HG03521 (cell line): ENCODE measurements around the gene TSPAN17.
"Not testable (repeated sequence)": the region's sequence is repeated elsewhere in the genome, so short reads cannot be mapped to it uniquely, and the experiment has no call there.

Experiments used
- ATAC-seq: cut with Tn5 transposase; IDR thresholded peaks from one replicate; pipeline ENCODE4 v1.9.1; 2021; ENCODE audit warnings: mild to moderate bottlenecking, moderate library complexity; ENCODE audit not compliant: unreplicated experiment

The TSPAN17 gene

GRCh38 chr5:176647030-176647842, at the start of gene TSPAN17:
TSS of gene TSPAN17 (plus strand) at chr5:176647484. CDS start at chr5:176647616, 132 bp downstream.
- ATAC-seq: peak; percentile 96

- not testable (repeated sequence) for ATAC-seq
Observed at GRCh38 chr5:176599749-176600430, 47.4 kb upstream of the TSPAN17 start.

- no peak for ATAC-seq
Observed at GRCh38 chr5:176601901-176602482, 45.3 kb upstream of the TSPAN17 start.

- no peak for ATAC-seq
Observed at GRCh38 chr5:176603091-176603490, 44.2 kb upstream of the TSPAN17 start.

GRCh38 chr5:176606032-176606431, 41.3 kb upstream of the TSPAN17 start:
- ATAC-seq: no peak

- no peak for ATAC-seq
Observed at GRCh38 chr5:176606875-176607274, 40.4 kb upstream of the TSPAN17 start.

- ATAC-seq: no peak
Observed at GRCh38 chr5:176608142-176608705, 39.1 kb upstream of the TSPAN17 start.

GRCh38 chr5:176608937-176609723, 38.2 kb upstream of the TSPAN17 start:
- peak; percentile 10 for ATAC-seq

- peak; percentile 80 for ATAC-seq
Observed at GRCh38 chr5:176609724-176610434, 37.4 kb upstream of the TSPAN17 start, which contains the start of gene GPRIN1. TSS of gene GPRIN1 (minus strand) at chr5:176610156. CDS start at chr5:176599834, 10,322 bp downstream.

GRCh38 chr5:176610435-176610773, 36.9 kb upstream of the TSPAN17 start:
- ATAC-seq: no peak

- no peak for ATAC-seq
Observed at GRCh38 chr5:176611435-176611834, 35.8 kb upstream of the TSPAN17 start.

- ATAC-seq: no peak
Observed at GRCh38 chr5:176612008-176612407, 35.3 kb upstream of the TSPAN17 start.

- ATAC-seq: no peak
Observed at GRCh38 chr5:176612855-176613254, 34.4 kb upstream of the TSPAN17 start.

- no peak for ATAC-seq
Observed at GRCh38 chr5:176614805-176615478, 32.3 kb upstream of the TSPAN17 start.

- ATAC-seq: no peak
Observed at GRCh38 chr5:176616511-176616910, 30.8 kb upstream of the TSPAN17 start.

GRCh38 chr5:176618783-176619182, 28.5 kb upstream of the TSPAN17 start:
- no peak for ATAC-seq

- ATAC-seq: peak; percentile 58
Observed at GRCh38 chr5:176619203-176619568, 28.1 kb upstream of the TSPAN17 start.

GRCh38 chr5:176619569-176620332, 27.5 kb upstream of the TSPAN17 start:
- ATAC-seq: no peak
